ENCODE measurements around the gene COPA.

COPA gene

DNA sequence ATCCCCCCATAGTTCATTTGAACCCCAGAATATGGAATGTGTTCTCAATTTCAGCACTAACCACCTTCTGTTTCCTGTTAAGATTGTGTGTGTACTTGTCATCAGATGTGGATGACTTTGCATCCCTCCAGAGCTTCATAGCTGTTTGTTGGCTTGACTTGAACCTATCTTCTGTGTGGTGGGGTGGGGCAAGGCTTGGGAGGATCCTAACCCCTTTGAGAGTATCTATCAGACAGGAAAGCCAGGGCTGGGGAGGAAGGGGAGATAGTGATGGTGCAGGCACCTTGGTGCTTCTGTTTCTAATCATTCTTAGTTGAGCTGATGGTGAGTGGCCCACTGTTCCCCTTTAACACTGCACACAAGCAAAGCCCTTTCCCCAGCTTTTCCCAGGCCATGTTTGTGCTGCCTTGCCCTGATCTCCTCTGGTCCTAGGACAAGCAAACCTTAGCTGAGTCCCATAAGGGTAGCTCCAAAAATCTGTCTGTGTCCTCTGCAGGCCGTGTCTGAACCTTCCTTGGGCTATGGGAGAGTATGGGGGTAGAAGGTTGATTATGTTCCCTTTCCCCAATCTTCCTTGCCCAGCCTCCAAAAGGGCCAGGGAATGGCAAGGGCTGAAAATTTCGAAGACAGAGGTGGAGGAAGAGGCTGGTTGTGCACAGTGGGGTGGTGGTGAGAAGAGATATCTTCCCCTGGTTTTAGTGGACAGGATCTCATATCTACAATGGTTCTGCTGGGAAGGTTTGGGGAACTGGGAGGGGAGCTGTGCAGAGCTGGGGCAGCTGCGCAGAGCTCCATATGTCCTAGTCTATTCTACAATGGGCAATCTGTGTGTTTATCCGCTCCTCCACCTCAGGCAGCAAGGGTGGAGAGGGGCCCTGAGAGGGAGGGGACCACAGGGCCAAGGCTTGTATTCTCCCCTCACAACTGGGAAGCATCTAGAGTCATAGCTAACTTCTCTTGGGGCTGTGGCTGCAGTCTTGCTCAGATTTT, 25.2 kb upstream of the COPA start:
- no peak for ATAC-seq
- no peak overlapping the region for H3K27ac Mint-ChIP-seq

DNA sequence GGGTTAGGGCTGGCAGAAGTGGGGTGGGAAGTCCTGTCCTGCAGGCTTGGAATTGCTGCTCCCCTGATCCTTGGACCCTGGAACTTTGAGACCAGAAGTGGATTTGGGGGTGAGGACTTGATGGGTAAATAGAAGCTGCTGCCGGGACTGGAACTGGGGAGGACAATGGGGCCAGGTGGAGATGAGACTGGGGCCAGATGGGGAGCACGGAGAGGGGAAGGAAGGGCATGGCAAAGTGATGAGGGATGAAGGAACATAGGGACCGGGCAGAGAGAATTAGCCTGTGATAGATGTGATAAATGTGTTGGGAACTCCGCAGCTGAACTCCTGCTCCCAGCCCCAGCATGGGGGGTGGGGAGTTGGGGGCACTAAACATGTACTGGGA, 24.5 kb upstream of the COPA start:
- H3K4me3 Mint-ChIP-seq, result no peak overlapping the region
- ATAC-seq, result no peak
- H3K27ac Mint-ChIP-seq, result no peak overlapping the region
- no peaks in the 10 kb centered on the region for H3K9me3 Mint-ChIP-seq
- DNase-seq, result no peak
- H3K4me1 Mint-ChIP-seq, result no peaks in the 10 kb centered on the region
- no peaks in the 10 kb centered on the region for H3K27me3 Mint-ChIP-seq
- no peaks in the 10 kb centered on the region for H3K36me3 Mint-ChIP-seq (ENCODE audit: low read depth)

More for the DNA sequence above, 25.2 kb upstream of the COPA start:
- no peak for DNase-seq
- Mint-ChIP-seq H3K4me1 (no peaks in the 10 kb centered on the region), H3K36me3 (ENCODE audit: low read depth) (no peaks in the 10 kb centered on the region), H3K9me3 (no peaks in the 10 kb centered on the region), H3K4me3 (no peak overlapping the region), H3K27me3 (no peaks in the 10 kb centered on the region)

DNA sequence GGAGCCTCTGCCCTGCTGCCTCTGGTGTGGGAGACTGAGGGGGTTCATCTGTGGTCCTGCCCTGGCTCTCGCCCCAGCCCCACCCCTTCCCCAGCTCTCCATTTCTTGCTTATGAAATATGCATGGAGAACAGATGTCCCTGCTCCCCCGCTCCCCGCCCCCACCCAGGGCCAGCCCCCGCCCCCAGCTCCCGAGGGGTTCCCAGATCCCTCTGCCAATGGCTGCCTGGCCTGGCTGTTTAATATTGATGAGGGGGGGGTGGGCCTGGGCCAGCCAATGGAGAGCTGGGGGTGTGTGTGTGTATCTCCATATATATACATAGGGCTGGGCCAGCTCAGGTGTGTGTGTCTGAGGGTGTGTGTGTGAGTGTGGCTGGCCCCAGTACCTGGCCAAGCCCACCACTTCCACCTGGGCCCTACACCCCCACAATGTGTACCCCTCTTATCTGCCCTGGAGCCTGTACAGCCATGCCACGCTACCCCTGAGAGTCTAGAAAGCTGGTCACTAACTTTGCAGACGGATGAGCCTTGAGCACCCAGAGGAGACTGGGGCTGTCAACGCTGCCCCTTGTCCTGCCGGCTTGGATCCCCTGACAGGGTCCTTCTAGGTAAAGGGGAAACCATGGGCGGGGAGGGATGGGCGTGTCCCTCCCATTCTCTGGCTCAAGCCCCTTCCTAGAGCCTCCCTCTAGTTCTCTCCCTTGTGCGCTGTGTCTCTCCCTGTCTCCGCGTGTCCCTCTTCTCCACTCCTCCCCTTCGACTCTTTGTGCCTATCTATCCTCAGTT, 23.9 kb upstream of the COPA start, which contains the start of gene NHLH1:
Gene NHLH1, plus strand, starts transcription at position 341 of the 785 bp plus-strand sequence. CDS start 3,661 bp downstream, outside the sequence.
- Mint-ChIP-seq H3K27ac (peak within 1 kb of the TSS; percentile 25), H3K4me3 (no peak within 1 kb of the TSS), H3K27me3 (no peaks in the 10 kb centered on the region), H3K9me3 (no peaks in the 10 kb centered on the region), H3K36me3 (ENCODE audit: low read depth) (no peaks in the 10 kb centered on the region), H3K4me1 (no peaks in the 10 kb centered on the region)
- ATAC-seq, result no peak
- no peak for DNase-seq

DNA sequence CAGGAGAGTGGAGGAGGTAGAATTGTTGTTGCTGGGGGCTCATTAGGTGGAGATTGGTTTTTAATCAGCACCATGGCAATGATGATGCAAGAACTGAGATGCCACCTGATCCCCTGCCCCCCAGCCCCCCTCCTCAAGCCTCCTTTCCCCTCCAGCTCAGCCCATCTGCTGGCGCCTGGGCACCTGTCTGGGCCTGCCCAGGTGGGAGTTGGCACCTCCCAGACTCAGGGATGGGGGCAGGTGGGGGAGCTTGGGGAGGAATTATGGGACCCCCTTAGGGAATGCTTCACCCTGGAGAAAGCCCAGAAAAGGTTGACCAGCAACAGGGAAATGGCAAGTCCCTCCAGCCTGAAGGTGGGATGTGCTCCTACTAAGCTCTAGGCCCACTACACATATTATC, 22.3 kb upstream of the COPA start:
- H3K9me3 Mint-ChIP-seq, result no peaks in the 10 kb centered on the region
- no peaks in the 10 kb centered on the region for H3K4me1 Mint-ChIP-seq
- no peaks in the 10 kb centered on the region for H3K27me3 Mint-ChIP-seq
- peaks cover 6% of the 10 kb centered on the region for H3K36me3 Mint-ChIP-seq (ENCODE audit: low read depth)
- no peak for ATAC-seq
- H3K4me3 Mint-ChIP-seq, result no peak overlapping the region
- DNase-seq, result no peak
- H3K27ac Mint-ChIP-seq, result no peak overlapping the region

DNA sequence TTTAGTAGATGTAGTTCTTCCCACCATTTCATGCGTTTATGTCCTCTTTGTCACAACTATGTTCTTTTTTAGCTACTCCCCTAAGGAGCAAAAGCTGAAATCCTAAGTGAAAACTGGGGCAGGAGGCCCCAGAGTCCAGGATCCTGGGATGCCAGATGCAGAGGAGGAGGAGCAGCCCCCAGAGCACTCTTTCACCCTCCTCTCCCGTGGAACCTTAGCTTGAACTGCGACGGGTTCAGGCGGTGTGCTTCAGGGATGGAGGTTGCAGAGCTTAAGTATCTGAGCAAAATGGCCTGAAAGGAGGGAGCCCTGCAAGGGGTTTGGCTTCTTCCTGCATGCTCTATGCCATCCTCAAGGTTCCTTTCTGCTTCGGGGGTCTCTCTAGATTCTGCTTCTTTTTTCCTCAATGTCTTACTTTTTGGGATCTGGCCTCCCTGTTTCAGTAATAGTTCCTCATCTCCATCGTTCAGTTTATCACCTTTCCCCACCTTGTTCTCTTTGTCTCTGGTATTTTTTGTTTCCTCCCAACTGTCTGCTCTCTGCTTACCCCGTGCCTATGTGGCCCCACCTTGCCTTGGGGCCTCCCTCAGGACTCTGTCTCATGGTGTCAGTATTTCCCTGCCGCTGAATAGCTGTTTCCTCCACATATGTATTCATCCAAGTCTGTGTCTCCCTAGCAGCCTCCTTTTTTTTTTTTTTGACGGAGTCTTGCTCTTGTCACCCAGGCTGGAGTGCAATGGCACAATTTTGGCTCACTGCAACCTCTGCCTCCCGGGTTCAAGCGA, 21.1 kb upstream of the COPA start:
- no peaks in the 10 kb centered on the region for H3K27me3 Mint-ChIP-seq
- H3K9me3 Mint-ChIP-seq, result no peaks in the 10 kb centered on the region
- H3K27ac Mint-ChIP-seq, result no peak overlapping the region

DNA sequence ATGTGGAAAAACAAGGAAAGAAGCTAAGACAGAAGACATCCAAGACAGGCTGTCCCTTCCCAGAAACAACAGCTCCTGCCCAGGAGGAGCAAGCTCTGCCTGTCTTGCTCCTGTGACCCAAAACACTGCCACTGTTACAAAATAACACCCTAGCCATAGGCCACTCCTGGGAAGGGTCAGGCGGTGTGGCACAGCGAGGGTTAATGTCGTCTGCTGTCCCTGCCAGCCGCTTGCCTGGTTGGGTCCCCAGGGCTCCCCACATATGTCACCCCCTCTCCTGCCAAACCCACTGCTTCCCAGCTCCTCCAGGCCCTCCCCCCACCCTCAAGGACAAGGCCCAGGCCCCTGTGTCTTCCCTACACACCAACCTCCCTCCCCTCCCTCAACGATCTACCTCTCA, 20.0 kb upstream of the COPA start:
- no peaks in the 10 kb centered on the region for H3K4me1 Mint-ChIP-seq
- peaks cover 19% of the 10 kb centered on the region for H3K36me3 Mint-ChIP-seq (ENCODE audit: low read depth)
- H3K4me3 Mint-ChIP-seq, result no peak overlapping the region
- H3K27ac Mint-ChIP-seq, result peak overlapping the region; percentile 66
- ATAC-seq, result no peak
- DNase-seq, result no peak
- H3K27me3 Mint-ChIP-seq, result no peaks in the 10 kb centered on the region
- H3K9me3 Mint-ChIP-seq, result no peaks in the 10 kb centered on the region

More for the DNA sequence above, 21.1 kb upstream of the COPA start:
- H3K4me3 Mint-ChIP-seq, result no peak overlapping the region
- H3K36me3 Mint-ChIP-seq (ENCODE audit: low read depth), result peaks cover 11% of the 10 kb centered on the region
- ATAC-seq (no peak), DNase-seq (no peak)
- no peaks in the 10 kb centered on the region for H3K4me1 Mint-ChIP-seq

DNA sequence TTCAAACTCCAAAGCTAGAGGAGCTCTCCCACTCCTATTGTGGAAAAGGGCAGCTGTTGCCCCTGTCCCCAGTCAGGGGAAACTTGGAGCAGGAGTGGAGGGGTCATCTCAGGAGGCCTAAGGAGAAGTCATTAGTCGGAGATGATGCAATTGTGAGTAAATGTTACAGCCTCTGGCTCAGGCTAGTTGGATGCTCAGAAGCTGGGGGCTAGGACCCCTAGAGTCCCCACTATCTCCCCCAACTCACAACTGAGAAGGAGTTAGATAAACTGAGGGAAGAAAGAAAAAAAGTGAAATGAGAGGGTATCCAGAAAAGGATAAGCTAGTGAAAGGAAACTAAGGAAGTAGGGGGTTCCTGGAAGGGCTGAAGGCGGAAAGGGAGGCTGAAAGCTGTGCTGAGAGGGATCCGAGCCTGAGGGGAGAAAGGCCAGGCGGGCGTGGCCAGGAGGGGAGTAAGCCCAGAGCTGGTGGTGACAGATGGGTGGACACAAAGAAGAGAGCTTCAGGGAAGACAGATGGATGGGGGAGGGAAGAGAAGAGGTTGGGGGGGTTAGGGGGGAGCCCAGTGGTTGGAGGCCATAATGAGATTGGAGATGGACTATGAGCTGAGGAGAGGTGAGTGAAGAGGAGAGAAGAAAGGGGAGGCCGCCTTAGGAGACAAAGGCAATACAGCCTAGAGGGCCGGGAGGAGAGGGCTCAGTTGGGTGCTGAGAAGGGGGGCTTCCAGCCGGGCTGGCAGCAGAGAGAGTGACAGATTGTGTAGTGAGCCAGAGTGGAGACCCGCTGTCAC, 19.3 kb upstream of the COPA start:
- no peaks in the 10 kb centered on the region for H3K4me1 Mint-ChIP-seq
- no peak for ATAC-seq
- peaks cover 20% of the 10 kb centered on the region for H3K36me3 Mint-ChIP-seq (ENCODE audit: low read depth)
- H3K4me3 Mint-ChIP-seq, result no peak overlapping the region
- H3K27me3 Mint-ChIP-seq, result no peaks in the 10 kb centered on the region
- DNase-seq, result no peak
- no peaks in the 10 kb centered on the region for H3K9me3 Mint-ChIP-seq
- H3K27ac Mint-ChIP-seq, result peak overlapping the region; percentile 66

DNA sequence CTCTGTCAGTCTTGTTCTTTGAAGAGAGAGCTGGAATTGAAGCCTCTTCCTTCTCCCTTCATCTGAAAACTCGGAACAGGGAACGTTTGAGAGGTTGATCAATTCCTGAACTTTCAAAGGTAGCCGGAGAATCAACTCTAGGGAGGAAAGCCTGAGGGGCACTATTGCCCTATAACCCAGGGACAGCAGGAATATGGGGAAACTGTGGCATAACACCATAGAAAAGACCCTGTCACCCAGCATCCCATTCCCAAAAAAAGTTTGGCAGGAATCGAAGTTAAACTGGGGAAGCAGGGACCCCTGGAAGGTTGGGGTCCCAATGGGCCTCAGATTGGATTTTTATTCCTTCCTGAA, 18.7 kb upstream of the COPA start:
- no peaks in the 10 kb centered on the region for H3K27me3 Mint-ChIP-seq
- DNase-seq (no peak), ATAC-seq (no peak)
- H3K4me1 Mint-ChIP-seq, result no peaks in the 10 kb centered on the region
- H3K36me3 Mint-ChIP-seq (ENCODE audit: low read depth), result peaks cover 25% of the 10 kb centered on the region
- H3K4me3 Mint-ChIP-seq, result no peak overlapping the region
- H3K9me3 Mint-ChIP-seq, result no peaks in the 10 kb centered on the region
- no peak overlapping the region for H3K27ac Mint-ChIP-seq

DNA sequence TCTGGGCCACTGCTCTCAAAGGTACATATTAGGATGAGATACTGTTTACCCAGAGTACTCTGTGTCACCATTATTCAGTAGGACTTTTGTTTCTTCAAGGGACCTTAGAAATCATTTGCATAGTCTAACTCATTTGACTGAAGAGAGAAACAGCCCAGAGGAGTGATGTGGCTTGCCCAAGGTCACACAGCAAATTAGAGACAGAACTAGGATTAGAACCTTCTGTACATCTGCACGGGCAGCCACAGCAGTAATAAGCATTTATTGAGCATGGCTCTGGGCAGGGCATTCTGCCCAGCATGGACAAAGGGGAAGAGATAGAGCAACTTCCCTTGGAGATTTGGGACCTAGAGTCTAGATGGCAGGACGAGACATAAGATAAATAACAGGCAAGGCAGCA, 18.1 kb upstream of the COPA start:
- Mint-ChIP-seq H3K4me1 (no peaks in the 10 kb centered on the region), H3K9me3 (no peaks in the 10 kb centered on the region), H3K36me3 (ENCODE audit: low read depth) (peaks cover 31% of the 10 kb centered on the region), H3K27ac (no peak overlapping the region), H3K4me3 (no peak overlapping the region), H3K27me3 (no peaks in the 10 kb centered on the region)
- ATAC-seq (no peak), DNase-seq (no peak)

DNA sequence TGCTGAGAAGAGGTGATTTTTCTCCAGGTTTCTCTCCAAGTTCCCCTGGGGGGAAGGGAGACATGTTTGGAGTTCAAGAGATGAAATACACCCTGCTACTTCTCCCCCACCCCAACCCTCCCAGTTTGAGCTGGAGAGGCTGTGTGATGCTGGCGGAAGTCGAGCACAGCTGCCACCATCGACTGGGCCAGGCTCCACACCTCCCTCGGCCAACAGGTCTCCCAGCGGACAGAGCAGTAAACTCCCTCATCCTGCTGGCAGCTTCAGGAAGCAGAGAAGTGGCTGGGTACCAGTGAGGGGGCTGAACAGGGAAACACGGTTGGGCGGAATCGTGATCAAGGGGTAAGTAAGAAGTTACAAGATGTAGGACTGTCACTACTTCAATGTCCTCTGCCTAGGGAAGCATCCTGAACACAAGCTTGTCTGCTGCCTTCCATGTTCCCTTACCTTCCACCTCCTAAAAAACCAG, 17.2 kb upstream of the COPA start:
- no peak overlapping the region for H3K27ac Mint-ChIP-seq
- ATAC-seq (no peak), DNase-seq (no peak)
- H3K4me1 Mint-ChIP-seq, result no peaks in the 10 kb centered on the region
- no peaks in the 10 kb centered on the region for H3K27me3 Mint-ChIP-seq
- H3K9me3 Mint-ChIP-seq, result no peaks in the 10 kb centered on the region
- H3K36me3 Mint-ChIP-seq (ENCODE audit: low read depth), result peaks cover 37% of the 10 kb centered on the region
- no peak overlapping the region for H3K4me3 Mint-ChIP-seq

DNA sequence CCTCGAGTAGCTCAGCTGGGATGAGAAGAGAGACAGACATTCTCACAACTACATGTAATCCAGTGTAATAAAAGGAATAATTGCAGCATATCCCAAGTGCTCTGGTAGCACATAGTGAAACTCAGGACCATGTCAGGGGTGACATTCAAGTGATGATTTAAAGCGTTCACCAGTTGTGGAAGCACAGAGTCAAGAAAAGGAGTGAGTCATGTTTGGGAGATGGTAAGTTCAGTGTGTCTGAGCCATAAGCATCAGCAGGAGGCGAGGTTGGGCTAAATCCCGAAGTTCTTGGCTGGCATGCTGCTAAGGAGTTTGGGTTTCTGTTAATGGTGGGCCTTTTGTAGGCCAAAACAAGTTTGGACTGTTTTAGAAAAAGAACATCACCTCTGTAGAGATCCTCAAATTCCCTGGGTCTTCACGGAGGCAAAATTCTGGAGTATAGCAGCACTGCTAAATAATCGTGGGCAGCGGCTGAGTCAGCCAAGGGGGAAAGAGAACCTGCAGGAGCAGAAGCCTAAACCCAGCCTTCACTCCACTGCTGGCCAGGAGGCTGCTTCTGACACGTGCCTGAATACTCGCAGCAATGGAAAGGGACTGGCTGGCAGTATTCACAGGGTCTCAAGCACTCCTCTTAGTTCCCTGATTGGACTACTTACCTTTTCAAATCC, 16.6 kb upstream of the COPA start:
- Mint-ChIP-seq H3K9me3 (no peaks in the 10 kb centered on the region), H3K36me3 (ENCODE audit: low read depth) (peaks cover 41% of the 10 kb centered on the region), H3K4me3 (no peak overlapping the region), H3K27me3 (no peaks in the 10 kb centered on the region), H3K4me1 (no peaks in the 10 kb centered on the region), H3K27ac (no peak overlapping the region)
- ATAC-seq, result no peak
- DNase-seq, result no peak

DNA sequence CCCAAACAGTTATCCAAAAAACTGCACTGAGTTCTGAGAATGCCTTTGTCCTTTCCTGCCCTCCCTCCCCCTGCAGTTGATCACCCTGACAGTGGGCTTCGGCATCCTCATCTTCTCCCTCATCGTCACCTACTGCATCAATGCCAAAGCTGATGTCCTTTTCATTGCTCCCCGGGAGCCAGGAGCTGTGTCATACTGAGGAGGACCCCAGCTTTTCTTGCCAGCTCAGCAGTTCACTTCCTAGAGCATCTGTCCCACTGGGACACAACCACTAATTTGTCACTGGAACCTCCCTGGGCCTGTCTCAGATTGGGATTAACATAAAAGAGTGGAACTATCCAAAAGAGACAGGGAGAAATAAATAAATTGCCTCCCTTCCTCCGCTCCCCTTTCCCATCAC, 15.0 kb upstream of the COPA start:
- H3K36me3 Mint-ChIP-seq (ENCODE audit: low read depth), result peaks cover 47% of the 10 kb centered on the region
- no peaks in the 10 kb centered on the region for H3K27me3 Mint-ChIP-seq
- H3K4me1 Mint-ChIP-seq, result no peaks in the 10 kb centered on the region
- ATAC-seq (no peak), DNase-seq (no peak)
- H3K9me3 Mint-ChIP-seq, result no peaks in the 10 kb centered on the region
- no peak overlapping the region for H3K27ac Mint-ChIP-seq
- H3K4me3 Mint-ChIP-seq, result no peak overlapping the region

DNA sequence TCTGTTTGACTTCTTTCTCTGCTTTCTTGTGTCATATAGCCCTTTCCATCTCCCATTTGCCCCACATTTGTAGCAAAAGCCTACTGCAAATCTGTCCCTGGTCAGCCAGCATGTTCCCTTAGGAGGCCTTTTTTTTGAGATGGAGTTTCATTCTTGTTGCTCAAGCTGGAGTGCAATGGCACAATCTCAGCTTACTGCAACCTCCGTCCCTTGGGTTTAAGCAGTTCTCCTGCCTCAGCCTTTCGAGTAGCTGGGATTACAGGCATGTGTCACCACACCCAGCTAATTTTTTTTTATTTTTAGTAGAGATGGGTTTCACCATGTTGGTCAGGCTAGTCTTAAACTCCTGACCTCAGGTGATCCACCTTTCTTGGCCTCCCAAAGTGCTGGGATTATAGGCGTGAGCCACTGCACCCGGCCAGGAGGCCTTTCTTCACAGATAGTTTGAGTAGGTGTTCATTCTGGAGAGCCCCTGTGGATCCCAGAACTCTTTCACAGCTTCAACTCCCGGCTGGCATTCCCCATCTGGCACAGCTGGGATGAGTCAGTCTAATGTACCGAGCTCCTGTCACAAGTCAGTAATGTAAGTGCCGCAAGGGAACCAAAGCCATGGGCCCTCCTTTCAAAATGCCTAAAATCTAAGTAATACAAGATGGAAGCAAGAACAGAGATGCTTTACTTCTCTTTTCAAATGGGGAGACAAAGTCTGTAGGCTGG, 14.4 kb upstream of the COPA start:
- Mint-ChIP-seq H3K27ac (no peak overlapping the region), H3K36me3 (ENCODE audit: low read depth) (peaks cover 52% of the 10 kb centered on the region), H3K27me3 (no peaks in the 10 kb centered on the region), H3K9me3 (no peaks in the 10 kb centered on the region), H3K4me3 (no peak overlapping the region), H3K4me1 (no peaks in the 10 kb centered on the region)
- DNase-seq (no peak), ATAC-seq (no peak)
